SK-N-MC (cell line): ENCODE measurements around the gene PTRHD1.

Source experiments
- EZH2 ChIP-seq: fragments of 200-600 bp; sonication (generic); IDR thresholded peaks from one replicate; pipeline ENCODE4 v1.6.1; 2017; ENCODE audit warnings: antibody characterized with exemption
- POLR2AphosphoS5 ChIP-seq: IDR thresholded peaks from 2 replicates; pipeline ENCODE4 v1.6.1; 2012; ENCODE audit warnings: mild to moderate bottlenecking, low read depth, low read length, borderline replicate concordance

DNA sequence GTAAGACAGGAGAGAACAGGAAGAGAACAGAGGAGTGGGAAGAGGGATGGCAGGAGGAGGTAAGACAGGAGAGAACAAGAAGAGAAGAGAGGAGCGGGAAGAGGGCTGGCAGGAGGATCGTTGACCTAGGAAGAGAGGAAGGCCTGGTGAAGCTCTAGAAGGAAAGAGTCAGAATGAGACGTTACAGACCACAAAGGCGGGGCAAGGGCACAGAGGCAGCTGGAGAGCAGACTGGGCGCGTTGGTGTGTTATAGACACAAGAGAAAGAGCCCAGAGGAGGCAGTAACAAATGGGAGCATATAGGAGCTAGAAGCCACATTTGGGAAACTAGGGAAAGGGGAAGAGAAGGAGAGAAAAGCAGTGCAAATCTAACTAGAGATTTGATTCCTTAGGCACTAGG, 26.6 kb downstream of the PTRHD1 start:
- TF ChIP-seq EZH2 (no peak), POLR2AphosphoS5 (no peak)
